Stimulated activated naive CD8-positive, alpha-beta T cell treated with anti-CD3 and anti-CD28 coated beads, Interleukin-15, Interleukin-2, amounts not matched to agents 100 ng/mL and 50 ng/mL, for 24 hours (primary cell): ENCODE measurements around the gene FLNB.

ENCODE experiments used
- H3K27ac Mint-ChIP-seq: one replicate; pipeline ENCODE4 v1.8.0; 2021; ENCODE audit warnings: mild to moderate bottlenecking, mixed read lengths
- H3K27me3 Mint-ChIP-seq: one replicate; pipeline ENCODE4 v1.8.0; 2021; ENCODE audit warnings: mixed read lengths
- H3K36me3 Mint-ChIP-seq: one replicate; pipeline ENCODE4 v1.8.0; 2021; ENCODE audit warnings: low read depth, mixed read lengths
- H3K4me1 Mint-ChIP-seq: one replicate; pipeline ENCODE4 v1.8.0; 2021; ENCODE audit warnings: low read depth, mixed read lengths
- H3K4me3 Mint-ChIP-seq: one replicate; pipeline ENCODE4 v1.8.0; 2021; ENCODE audit warnings: mild to moderate bottlenecking, mixed read lengths
- H3K9me3 Mint-ChIP-seq: one replicate; pipeline ENCODE4 v1.8.0; 2021; ENCODE audit warnings: mixed read lengths

FLNB gene

GRCh38 chr3:58008141-58009025 lies at the start of gene FLNB:
Gene FLNB, plus strand, starts transcription at chr3:58008422. Its CDS starts 143 bp downstream, at chr3:58008565.
- H3K4me1 Mint-ChIP-seq: peaks cover 28% of the 10 kb centered on the region
- H3K4me3 Mint-ChIP-seq: peak within 1 kb of the TSS; percentile 91
- peak within 1 kb of the TSS; percentile 84 for H3K27ac Mint-ChIP-seq
- H3K27me3 Mint-ChIP-seq: no peaks in the 10 kb centered on the region
- no peaks in the 10 kb centered on the region for H3K9me3 Mint-ChIP-seq
- H3K36me3 Mint-ChIP-seq: no peaks in the 10 kb centered on the region

DNA sequence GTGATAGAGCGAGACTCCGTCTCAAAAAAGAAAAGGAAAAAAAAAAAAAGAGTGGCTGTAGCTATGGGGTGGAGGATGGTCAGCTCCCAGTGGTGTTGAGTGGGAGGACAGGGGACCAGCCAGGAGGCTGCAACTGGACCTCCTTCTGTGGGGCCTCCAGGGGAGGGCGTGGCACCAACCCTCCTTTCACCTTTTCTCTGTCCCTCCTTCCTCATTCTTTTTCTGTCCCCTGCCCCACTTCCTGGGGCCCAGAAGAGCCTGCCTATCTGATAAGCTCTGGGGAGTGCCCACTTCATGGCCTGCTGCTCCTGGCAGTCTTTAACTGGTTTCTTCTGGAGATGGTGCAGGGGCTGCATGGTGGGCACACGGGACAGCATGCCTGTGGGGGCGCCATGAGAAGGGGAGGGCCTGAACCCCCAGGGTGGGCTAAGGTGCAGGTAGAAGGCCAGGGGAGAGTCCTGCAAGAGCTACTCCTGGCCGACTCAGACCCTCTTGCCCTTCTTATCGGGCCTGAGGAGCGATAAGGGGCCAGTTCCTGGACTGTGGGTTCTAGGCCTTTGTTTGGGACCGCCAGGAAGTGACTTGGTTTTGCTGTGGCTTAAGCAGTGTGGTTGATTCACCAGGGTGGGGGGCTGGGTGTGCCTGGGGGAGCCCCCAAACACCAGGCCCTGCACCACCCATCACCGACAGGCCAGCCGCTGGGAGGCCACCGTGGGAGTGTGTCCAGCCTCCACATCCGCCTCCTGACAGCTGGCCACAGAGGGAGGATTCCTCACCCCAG lies 49.4 kb upstream of the FLNB start:
- H3K27ac Mint-ChIP-seq: peak overlapping the region; percentile 55
- H3K4me1 Mint-ChIP-seq: peaks cover 21% of the 10 kb centered on the region
- H3K4me3 Mint-ChIP-seq: no peak overlapping the region
- no peaks in the 10 kb centered on the region for H3K9me3 Mint-ChIP-seq
- no peaks in the 10 kb centered on the region for H3K27me3 Mint-ChIP-seq
- no peaks in the 10 kb centered on the region for H3K36me3 Mint-ChIP-seq

GRCh38 chr3:57959423-57960173 lies 48.6 kb upstream of the FLNB start:
- no peaks in the 10 kb centered on the region for H3K27me3 Mint-ChIP-seq
- peaks cover 21% of the 10 kb centered on the region for H3K4me1 Mint-ChIP-seq
- peak overlapping the region; percentile 14 for H3K4me3 Mint-ChIP-seq
- no peaks in the 10 kb centered on the region for H3K36me3 Mint-ChIP-seq
- H3K9me3 Mint-ChIP-seq: no peaks in the 10 kb centered on the region
- peak overlapping the region; percentile 55 for H3K27ac Mint-ChIP-seq

- no peak overlapping the region for H3K4me3 Mint-ChIP-seq
Observed at GRCh38 chr3:57960174-57960505, 48.1 kb upstream of the FLNB start.

DNA sequence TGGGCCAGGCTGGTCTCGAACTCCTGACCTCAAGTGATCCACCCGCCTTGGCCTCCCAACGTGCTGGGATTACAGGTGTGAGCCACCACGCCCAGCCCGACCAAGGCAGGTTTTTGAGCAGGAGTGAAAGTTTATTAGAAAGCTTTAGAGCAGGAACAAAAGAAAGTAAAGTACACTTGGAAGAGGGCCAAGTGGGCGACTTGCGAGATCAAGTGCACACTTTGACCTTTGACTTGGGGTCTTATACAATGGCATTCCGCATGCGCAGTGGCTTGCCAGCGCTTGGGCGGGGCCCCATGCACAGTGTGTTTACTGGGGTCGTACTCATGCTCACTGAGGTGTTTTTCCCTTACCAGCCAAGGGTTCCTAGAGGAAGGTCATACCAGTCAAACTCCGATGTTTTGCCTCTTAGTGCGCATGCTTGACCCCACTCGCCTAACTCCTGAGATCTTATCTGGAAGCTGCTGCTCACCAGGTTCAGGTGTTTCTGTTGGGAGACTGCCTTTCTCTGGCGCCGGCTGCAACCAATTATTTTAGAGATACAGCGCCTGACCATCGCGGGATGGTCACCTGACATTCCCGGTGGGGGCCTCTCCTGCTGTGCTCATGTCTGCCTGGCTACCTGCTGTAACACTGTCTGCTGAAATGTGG lies 46.9 kb upstream of the FLNB start:
- no peaks in the 10 kb centered on the region for H3K36me3 Mint-ChIP-seq
- peaks cover 21% of the 10 kb centered on the region for H3K4me1 Mint-ChIP-seq
- no peak overlapping the region for H3K4me3 Mint-ChIP-seq
- no peaks in the 10 kb centered on the region for H3K27me3 Mint-ChIP-seq
- H3K9me3 Mint-ChIP-seq: no peaks in the 10 kb centered on the region
- H3K27ac Mint-ChIP-seq: no peak overlapping the region

More at GRCh38 chr3:57960174-57960505, 48.1 kb upstream of the FLNB start:
- H3K4me1 Mint-ChIP-seq: peaks cover 21% of the 10 kb centered on the region
- H3K27ac Mint-ChIP-seq: no peak overlapping the region
- H3K9me3 Mint-ChIP-seq: no peaks in the 10 kb centered on the region
- H3K27me3 Mint-ChIP-seq: no peaks in the 10 kb centered on the region
- H3K36me3 Mint-ChIP-seq: no peaks in the 10 kb centered on the region

DNA sequence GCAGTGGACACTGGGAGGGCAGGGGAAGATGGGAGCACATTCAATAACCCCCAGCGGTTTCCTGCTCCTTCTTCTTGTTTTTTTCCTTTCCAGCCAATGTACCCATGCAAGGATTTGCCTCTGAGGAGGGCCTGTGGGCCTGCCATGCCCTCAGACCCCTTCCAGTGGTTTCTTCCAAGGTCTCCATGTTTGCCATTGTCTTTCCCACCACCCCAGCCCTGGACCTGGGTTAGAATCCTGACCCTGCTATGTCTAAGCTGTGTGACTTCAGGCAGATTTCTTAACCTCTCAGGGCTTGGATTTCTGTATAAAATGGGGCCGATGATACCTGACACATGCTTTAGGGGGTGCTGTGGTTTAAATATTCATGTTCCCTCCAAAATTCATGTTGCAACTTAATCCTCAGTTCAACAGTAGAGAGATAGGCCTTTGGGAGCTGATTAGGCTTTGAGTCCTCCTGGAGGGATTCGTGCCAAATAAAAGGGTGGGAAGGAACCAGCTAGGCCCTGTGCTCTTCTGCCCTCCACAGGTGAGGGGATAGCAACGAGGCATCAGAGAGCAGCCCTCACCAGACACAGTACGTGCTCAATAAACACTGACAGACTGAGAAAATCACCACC lies 46.3 kb upstream of the FLNB start:
- Mint-ChIP-seq H3K4me1 (peaks cover 21% of the 10 kb centered on the region), H3K27ac (no peak overlapping the region), H3K9me3 (no peaks in the 10 kb centered on the region), H3K36me3 (no peaks in the 10 kb centered on the region), H3K27me3 (no peaks in the 10 kb centered on the region), H3K4me3 (no peak overlapping the region)

- no peak overlapping the region for H3K4me3 Mint-ChIP-seq
- no peaks in the 10 kb centered on the region for H3K36me3 Mint-ChIP-seq
- peaks cover 25% of the 10 kb centered on the region for H3K4me1 Mint-ChIP-seq
- no peaks in the 10 kb centered on the region for H3K27me3 Mint-ChIP-seq
- H3K9me3 Mint-ChIP-seq: no peaks in the 10 kb centered on the region
- H3K27ac Mint-ChIP-seq: no peak overlapping the region
Observed at GRCh38 chr3:57962448-57962834, 45.8 kb upstream of the FLNB start.

DNA sequence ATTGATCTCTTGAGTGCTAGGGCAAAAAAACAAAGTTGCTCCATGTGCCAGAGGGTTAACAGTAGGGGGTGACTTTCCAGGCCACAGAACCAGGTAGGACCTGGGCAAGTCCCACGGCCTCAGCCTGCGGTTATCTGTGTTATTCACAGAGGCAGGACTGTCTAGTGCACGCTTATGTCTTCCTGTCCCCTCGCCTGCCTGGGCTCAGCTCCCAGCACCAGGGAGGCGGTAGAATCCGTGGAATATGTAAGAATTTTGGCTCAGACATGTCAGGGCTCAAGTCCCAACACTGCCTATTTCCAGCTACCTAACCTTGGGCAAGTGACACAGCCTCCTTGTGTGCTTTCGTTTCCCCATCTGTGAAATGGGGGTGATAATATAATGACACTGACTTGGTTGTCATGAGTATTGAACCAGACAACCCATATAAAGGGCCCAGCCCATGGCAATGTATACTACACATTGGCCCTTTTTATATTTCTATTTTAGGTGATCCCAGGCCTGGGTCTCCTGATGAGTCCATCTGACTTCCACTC lies 44.3 kb upstream of the FLNB start:
- Mint-ChIP-seq H3K9me3 (no peaks in the 10 kb centered on the region), H3K4me1 (peaks cover 21% of the 10 kb centered on the region), H3K27me3 (no peaks in the 10 kb centered on the region), H3K4me3 (no peak overlapping the region), H3K27ac (no peak overlapping the region), H3K36me3 (no peaks in the 10 kb centered on the region)

GRCh38 chr3:57966829-57967228 lies 41.4 kb upstream of the FLNB start:
- Mint-ChIP-seq H3K9me3 (no peaks in the 10 kb centered on the region), H3K4me3 (no peak overlapping the region)

GRCh38 chr3:57967590-57967989 lies 40.6 kb upstream of the FLNB start:
- Mint-ChIP-seq H3K4me1 (peaks cover 9% of the 10 kb centered on the region), H3K4me3 (no peak overlapping the region), H3K36me3 (no peaks in the 10 kb centered on the region), H3K9me3 (no peaks in the 10 kb centered on the region), H3K27ac (no peak overlapping the region), H3K27me3 (peaks cover 3% of the 10 kb centered on the region)

More at GRCh38 chr3:57966829-57967228, 41.4 kb upstream of the FLNB start:
- Mint-ChIP-seq H3K36me3 (no peaks in the 10 kb centered on the region), H3K4me1 (peaks cover 9% of the 10 kb centered on the region), H3K27ac (no peak overlapping the region), H3K27me3 (peaks cover 2% of the 10 kb centered on the region)

DNA sequence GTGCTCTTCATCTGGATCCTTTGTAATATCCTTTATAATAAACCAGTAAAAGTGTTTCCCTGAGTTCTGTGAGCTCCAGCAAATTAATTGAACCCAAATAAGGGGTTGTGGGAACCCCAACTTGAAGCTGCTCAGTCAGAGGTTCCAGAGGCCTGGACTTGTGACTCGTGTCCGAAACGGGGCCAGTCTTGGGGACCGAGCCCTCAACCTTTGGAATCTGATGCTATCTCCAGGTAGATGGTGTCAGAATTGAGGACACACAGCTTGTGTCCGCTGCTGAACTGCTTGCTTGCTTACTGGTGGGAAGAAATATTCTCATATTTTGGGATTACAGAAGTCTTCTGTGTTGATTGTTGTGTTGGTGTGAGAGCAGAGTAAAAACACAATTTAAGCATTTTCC lies 39.7 kb upstream of the FLNB start:
- Mint-ChIP-seq H3K27ac (no peak overlapping the region), H3K36me3 (no peaks in the 10 kb centered on the region), H3K4me3 (no peak overlapping the region), H3K27me3 (peaks cover 3% of the 10 kb centered on the region), H3K4me1 (peaks cover 9% of the 10 kb centered on the region), H3K9me3 (no peaks in the 10 kb centered on the region)

GRCh38 chr3:57971975-57972374 lies 36.2 kb upstream of the FLNB start:
- peaks cover 3% of the 10 kb centered on the region for H3K27me3 Mint-ChIP-seq
- no peak overlapping the region for H3K27ac Mint-ChIP-seq
- H3K9me3 Mint-ChIP-seq: no peaks in the 10 kb centered on the region
- H3K4me1 Mint-ChIP-seq: peaks cover 9% of the 10 kb centered on the region
- H3K36me3 Mint-ChIP-seq: no peaks in the 10 kb centered on the region
- H3K4me3 Mint-ChIP-seq: no peak overlapping the region

DNA sequence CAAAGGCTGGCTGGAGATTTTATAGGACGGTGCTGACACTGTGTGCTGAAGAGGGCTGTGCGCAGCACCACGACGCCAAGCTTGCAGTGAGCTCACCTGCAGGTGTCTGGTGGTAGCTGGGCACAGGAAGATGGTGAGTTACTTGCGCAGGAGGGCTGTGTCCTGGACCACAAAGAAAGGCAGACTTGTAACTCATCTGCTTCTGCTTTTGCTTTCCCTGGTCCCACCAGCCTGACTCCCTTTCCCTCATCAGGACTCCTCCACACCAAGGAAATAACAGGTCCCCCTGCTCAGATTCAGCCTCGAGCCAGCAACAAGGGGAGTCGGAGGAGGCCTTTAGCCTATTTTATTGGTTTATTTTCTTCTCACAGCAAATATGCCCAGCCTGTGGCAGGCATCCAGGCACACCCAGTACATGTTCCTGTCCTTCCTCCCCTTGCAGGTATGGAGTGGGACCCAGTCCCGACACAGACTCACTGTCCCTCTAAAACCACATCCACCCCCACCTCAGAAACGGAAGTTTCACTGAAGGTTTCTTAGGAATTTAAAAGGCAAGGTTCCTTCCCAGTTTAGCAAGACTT lies 35.6 kb upstream of the FLNB start:
- H3K4me1 Mint-ChIP-seq: peaks cover 3% of the 10 kb centered on the region
- peak overlapping the region; percentile 11 for H3K27ac Mint-ChIP-seq
- H3K27me3 Mint-ChIP-seq: peaks cover 3% of the 10 kb centered on the region
- no peaks in the 10 kb centered on the region for H3K9me3 Mint-ChIP-seq
- H3K36me3 Mint-ChIP-seq: no peaks in the 10 kb centered on the region
- no peak overlapping the region for H3K4me3 Mint-ChIP-seq
